Neural progenitor cell (in vitro differentiated cells): ENCODE data around the gene SPIRE1. TPM values are rescaled to one million over a fixed set of nuclear protein-coding genes. Genes with fewer than 3 reads are reported as not detected.

Experiments used
- DNase-seq: peaks from one replicate; pipeline ENCODE4 v3.0.0-alpha.2; 2016; ENCODE audit warnings: low spot score
- H2AFZ ChIP-seq: fragments of 200-600 bp; sonication (generic); replicated peaks from 2 replicates; pipeline ENCODE4 v1.6.1; 2016; ENCODE audit warnings: antibody characterized with exemption
- H3F3A ChIP-seq: fragments of 200-600 bp; sonication (generic); 2 replicates; pipeline ENCODE4 v1.6.1; 2016; ENCODE audit warnings: antibody characterized with exemption, low read depth
- H3K27ac ChIP-seq: fragments of 200-600 bp; sonication (generic); 2 replicates; pipeline ENCODE4 v1.5.1; 2016; ENCODE audit warnings: mild to moderate bottlenecking
- H3K27me3 ChIP-seq: fragments of 200-600 bp; sonication (generic); 2 replicates; pipeline ENCODE4 v1.6.1; 2016; ENCODE audit warnings: mild to moderate bottlenecking, moderate library complexity
- H3K36me3 ChIP-seq: fragments of 200-600 bp; sonication (generic); 2 replicates; pipeline ENCODE4 v1.5.1; 2016
- H3K4me1 ChIP-seq: fragments of 200-600 bp; sonication (generic); 2 replicates; pipeline ENCODE4 v1.6.1; 2016; ENCODE audit warnings: mixed run types
- H3K4me2 ChIP-seq: fragments of 200-600 bp; sonication (generic); 2 replicates; pipeline ENCODE4 v1.6.1; 2016
- H3K4me3 ChIP-seq: fragments of 200-600 bp; sonication (generic); 2 replicates; pipeline ENCODE4 v1.5.1; 2016
- H3K79me2 ChIP-seq: fragments of 200-600 bp; sonication (generic); 2 replicates; pipeline ENCODE4 v1.6.1; 2016; ENCODE audit warnings: low read depth
- H3K9ac ChIP-seq: fragments of 200-600 bp; sonication (generic); 2 replicates; pipeline ENCODE4 v1.6.1; 2016
- H3K9me3 ChIP-seq: fragments of 200-600 bp; sonication (generic); 2 replicates; pipeline ENCODE4 v1.5.1; 2016; ENCODE audit warnings: low read depth
- H4K20me1 ChIP-seq: fragments of 200-600 bp; sonication (generic); 2 replicates; pipeline ENCODE4 v1.6.1; 2016; ENCODE audit warnings: low read depth
- H3K27ac Mint-ChIP-seq: 3 replicates; pipeline ENCODE4 v1.8.0; 2021; ENCODE audit warnings: mixed read lengths
- H3K27me3 Mint-ChIP-seq: 2 replicates; pipeline ENCODE4 v1.8.0; 2022; ENCODE audit warnings: low read depth, mild to moderate bottlenecking, inconsistent platforms, moderate library complexity, mixed read lengths; ENCODE audit not compliant: insufficient read depth
- H3K36me3 Mint-ChIP-seq: 3 replicates; pipeline ENCODE4 v1.8.0; 2021; ENCODE audit warnings: mixed read lengths
- H3K4me1 Mint-ChIP-seq: 3 replicates; pipeline ENCODE4 v1.8.0; 2021; ENCODE audit warnings: mixed read lengths
- H3K4me3 Mint-ChIP-seq: 3 replicates; pipeline ENCODE4 v1.8.0; 2021; ENCODE audit warnings: mild to moderate bottlenecking, moderate library complexity, mixed read lengths
- H3K9me3 Mint-ChIP-seq: 3 replicates; pipeline ENCODE4 v1.8.0; 2020; ENCODE audit warnings: mixed read lengths
- EZH2 ChIP-seq: fragments of 200-600 bp; sonication (generic); IDR thresholded peaks from 2 replicates; pipeline ENCODE4 v1.6.1; 2017; ENCODE audit warnings: antibody characterized with exemption, mild to moderate bottlenecking, moderate library complexity
- EZH2phosphoT487 ChIP-seq: fragments of 200-600 bp; sonication (generic); IDR thresholded peaks from 2 replicates; pipeline ENCODE4 v1.6.1; 2017; ENCODE audit warnings: antibody characterized with exemption
- total RNA-seq: library from RNA; depleted of rRNA; stranded (reverse); fragments of >200 nt; gene quantifications from 2 replicates; pipeline ENCODE4 v1.2.3, GENCODE V29; 2015; ENCODE audit warnings: low replicate concordance
- TF ChIP-seq, protein P1 (sequence below): fragments of 200-600 bp; sonication (generic); IDR thresholded peaks from 2 replicates; pipeline ENCODE4 v1.5.1; 2017; ENCODE audit warnings: antibody characterized with exemption, mild to moderate bottlenecking

The SPIRE1 gene
- total RNA-seq, 1 donor from 2014 or later = 18.4 TPM

DNA sequence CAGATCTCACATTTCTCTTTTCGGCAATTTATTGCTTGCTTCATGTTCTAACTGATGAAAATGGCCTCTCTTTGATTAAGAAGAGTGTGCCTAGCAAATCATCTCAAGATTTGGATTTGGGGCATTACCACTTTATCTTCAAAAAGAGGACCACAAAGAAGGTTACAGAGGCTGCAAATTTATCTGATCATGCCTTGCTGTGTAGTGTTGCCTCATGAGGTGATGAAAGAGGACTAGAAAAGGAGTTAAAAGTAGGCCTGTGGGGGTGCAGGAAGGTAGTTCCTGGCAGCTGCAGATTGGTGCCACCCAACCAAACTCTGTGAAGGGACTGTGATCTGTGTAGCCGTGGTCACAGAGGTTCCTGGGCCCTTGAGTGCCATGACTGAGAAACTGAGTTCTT, 181.0 kb downstream of the SPIRE1 start:
- Histone ChIP-seq H3K4me2 (no peak overlapping the region), H4K20me1 (no peaks in the 10 kb centered on the region), H2AFZ (no peak overlapping the region), H3K9ac (no peak overlapping the region), H3K4me3 (no peak overlapping the region), H3K9me3 (no peaks in the 10 kb centered on the region), H3F3A (no peaks in the 10 kb centered on the region), H3K27me3 (no peaks in the 10 kb centered on the region), H3K36me3 (no peaks in the 10 kb centered on the region), H3K79me2 (no peaks in the 10 kb centered on the region), H3K27ac (no peak overlapping the region), H3K4me1 (peaks cover 11% of the 10 kb centered on the region)
- Mint-ChIP-seq H3K4me1 (peaks cover 7% of the 10 kb centered on the region), H3K27me3 (peaks cover 3% of the 10 kb centered on the region), H3K36me3 (peaks cover 8% of the 10 kb centered on the region), H3K9me3 (no peaks in the 10 kb centered on the region), H3K4me3 (no peak overlapping the region), H3K27ac (no peak overlapping the region)
- TF ChIP-seq, protein P1, sequence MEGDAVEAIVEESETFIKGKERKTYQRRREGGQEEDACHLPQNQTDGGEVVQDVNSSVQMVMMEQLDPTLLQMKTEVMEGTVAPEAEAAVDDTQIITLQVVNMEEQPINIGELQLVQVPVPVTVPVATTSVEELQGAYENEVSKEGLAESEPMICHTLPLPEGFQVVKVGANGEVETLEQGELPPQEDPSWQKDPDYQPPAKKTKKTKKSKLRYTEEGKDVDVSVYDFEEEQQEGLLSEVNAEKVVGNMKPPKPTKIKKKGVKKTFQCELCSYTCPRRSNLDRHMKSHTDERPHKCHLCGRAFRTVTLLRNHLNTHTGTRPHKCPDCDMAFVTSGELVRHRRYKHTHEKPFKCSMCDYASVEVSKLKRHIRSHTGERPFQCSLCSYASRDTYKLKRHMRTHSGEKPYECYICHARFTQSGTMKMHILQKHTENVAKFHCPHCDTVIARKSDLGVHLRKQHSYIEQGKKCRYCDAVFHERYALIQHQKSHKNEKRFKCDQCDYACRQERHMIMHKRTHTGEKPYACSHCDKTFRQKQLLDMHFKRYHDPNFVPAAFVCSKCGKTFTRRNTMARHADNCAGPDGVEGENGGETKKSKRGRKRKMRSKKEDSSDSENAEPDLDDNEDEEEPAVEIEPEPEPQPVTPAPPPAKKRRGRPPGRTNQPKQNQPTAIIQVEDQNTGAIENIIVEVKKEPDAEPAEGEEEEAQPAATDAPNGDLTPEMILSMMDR = no peak
- TF ChIP-seq EZH2phosphoT487 = no peak
- TF ChIP-seq EZH2 = no peak
- no peak for DNase-seq

DNA sequence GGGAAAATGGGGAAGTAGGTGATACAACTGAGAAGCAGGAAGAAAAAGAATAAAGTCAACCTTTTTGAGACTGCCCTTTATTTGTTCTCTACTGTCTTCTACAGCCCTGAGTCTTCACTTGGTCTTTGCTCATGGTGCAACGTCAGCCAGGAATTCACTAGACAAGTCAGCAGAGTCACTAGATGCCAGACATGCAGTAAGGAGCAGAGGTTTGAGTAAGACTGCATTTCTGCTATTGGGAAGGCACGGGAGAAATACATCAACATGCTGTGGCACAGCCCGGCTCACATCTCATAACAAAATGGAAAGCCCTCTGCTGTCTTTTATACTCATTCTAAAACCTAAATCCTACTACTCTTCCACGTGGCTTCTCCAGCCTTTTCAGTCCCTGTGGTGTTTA, 183.0 kb downstream of the SPIRE1 start:
- Histone ChIP-seq H3K9me3 (no peaks in the 10 kb centered on the region), H4K20me1 (no peaks in the 10 kb centered on the region), H3K79me2 (no peaks in the 10 kb centered on the region), H3F3A (peaks cover 7% of the 10 kb centered on the region), H3K4me3 (no peak overlapping the region), H2AFZ (no peak overlapping the region), H3K4me1 (peaks cover 5% of the 10 kb centered on the region), H3K9ac (no peak overlapping the region), H3K27me3 (no peaks in the 10 kb centered on the region), H3K27ac (no peak overlapping the region), H3K36me3 (no peaks in the 10 kb centered on the region), H3K4me2 (no peak overlapping the region)
- DNase-seq = no peak
- peaks cover 8% of the 10 kb centered on the region for H3K36me3 Mint-ChIP-seq
- no peaks in the 10 kb centered on the region for H3K4me1 Mint-ChIP-seq
- no peak overlapping the region for H3K4me3 Mint-ChIP-seq
- TF ChIP-seq EZH2phosphoT487 (no peak), EZH2 (no peak)
- TF ChIP-seq, protein P1 = no peak
- H3K9me3 Mint-ChIP-seq = no peaks in the 10 kb centered on the region
- H3K27me3 Mint-ChIP-seq = peaks cover 6% of the 10 kb centered on the region
- H3K27ac Mint-ChIP-seq = no peak overlapping the region

DNA sequence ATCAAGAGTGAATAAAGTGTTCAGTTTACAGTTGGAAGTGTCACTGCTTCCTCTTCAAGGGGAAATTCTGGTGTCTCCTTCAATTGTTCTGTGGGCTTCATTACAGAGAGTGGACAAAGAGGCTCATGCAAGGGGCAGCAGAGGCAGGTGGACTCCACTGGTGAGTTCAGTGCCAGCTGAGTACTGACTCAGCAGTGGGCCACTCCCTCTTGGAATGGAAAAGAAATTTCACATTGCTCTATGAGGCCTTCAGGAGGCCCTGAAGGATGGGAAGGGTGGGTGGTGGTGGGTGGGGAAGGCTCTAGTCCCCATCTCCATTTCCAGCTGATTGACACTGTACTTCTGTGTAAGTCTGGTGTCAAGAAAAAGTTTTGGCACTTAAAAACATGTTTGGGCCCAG, 183.8 kb downstream of the SPIRE1 start:
- H3K27me3 ChIP-seq = no peaks in the 10 kb centered on the region
- peaks cover 7% of the 10 kb centered on the region for H3F3A ChIP-seq
- no peaks in the 10 kb centered on the region for H4K20me1 ChIP-seq
- no peaks in the 10 kb centered on the region for H3K9me3 ChIP-seq
- no peak overlapping the region for H3K4me2 ChIP-seq
- Mint-ChIP-seq H3K9me3 (no peaks in the 10 kb centered on the region), H3K27ac (no peak overlapping the region), H3K4me3 (no peak overlapping the region), H3K4me1 (no peaks in the 10 kb centered on the region), H3K27me3 (peaks cover 6% of the 10 kb centered on the region), H3K36me3 (peaks cover 8% of the 10 kb centered on the region)
- H3K79me2 ChIP-seq = no peaks in the 10 kb centered on the region
- DNase-seq = no peak
- no peak overlapping the region for H3K9ac ChIP-seq
- no peak overlapping the region for H3K27ac ChIP-seq
- no peaks in the 10 kb centered on the region for H3K36me3 ChIP-seq
- TF ChIP-seq, protein P1 = no peak
- no peak for TF ChIP-seq EZH2
- no peaks in the 10 kb centered on the region for H3K4me1 ChIP-seq
- H3K4me3 ChIP-seq = no peak overlapping the region
- no peak overlapping the region for H2AFZ ChIP-seq
